Measurements from ENCODE around the gene TEX26. TPM values are rescaled to one million over a fixed set of nuclear protein-coding genes. Genes with fewer than 3 reads are reported as not detected.

The TEX26 gene
- total RNA-seq, 2 experiments from 2014 or later: not detected

Other genes with a start within 250 kb of the TEX26 start
- gene ALOX5AP, start 197.1 kb upstream of the TEX26 start, total RNA-seq (2014; rRNA removed; shearing (Covaris generic)): 62.1 and 89.9 TPM in 2 replicates
- 90.9 and 94.4 TPM in 2 replicates for gene ALOX5AP, start 197.1 kb upstream of the TEX26 start, total RNA-seq (2022)
- gene MEDAG, start 26.4 kb upstream of the TEX26 start, total RNA-seq (2014; rRNA removed; shearing (Covaris generic)): 0.19 TPM in 1 of 2 replicates, not detected in the other
- not detected in 2 replicates for gene MEDAG, start 26.4 kb upstream of the TEX26 start, total RNA-seq (2022)
- 89.6 and 110 TPM in 2 replicates for gene HSPH1, start 229.2 kb downstream of the TEX26 start, total RNA-seq (2014; rRNA removed; shearing (Covaris generic))
- 120 and 176 TPM in 2 replicates for gene HSPH1, start 229.2 kb downstream of the TEX26 start, total RNA-seq (2022)

All from OCI-LY7 (cell line).